ENCODE data around the gene DUSP5. TPM values are rescaled to one million over a fixed set of nuclear protein-coding genes. Genes with fewer than 3 reads are reported as not detected.
A peak's percentile ranks its signal among the peaks of the same experiment; 100 is the strongest.
"Not testable (repeated sequence)": the region's sequence is repeated elsewhere in the genome, so short reads cannot be mapped to it uniquely, and the experiment has no call there.

Gene DUSP5
- total RNA-seq, 6 donors from 2014 or later, result 1.0 to 19.3 (median 10.0) TPM

- Histone ChIP-seq H3K27me3 (no peaks in the 10 kb centered on the region), H3K36me3 (no peaks in the 10 kb centered on the region), H3K9me3 (no peaks in the 10 kb centered on the region), H3K4me3 (no peak overlapping the region), H3K4me1 (peaks cover 3 to 20% (median 18%) of the 10 kb centered on the region in 4 donors), H3K27ac (no peak overlapping the region)
- no peak for ATAC-seq (ENCODE audit: low FRiP score in 2 of 2)
- no peak for DNase-seq
- TF ChIP-seq, protein P1, sequence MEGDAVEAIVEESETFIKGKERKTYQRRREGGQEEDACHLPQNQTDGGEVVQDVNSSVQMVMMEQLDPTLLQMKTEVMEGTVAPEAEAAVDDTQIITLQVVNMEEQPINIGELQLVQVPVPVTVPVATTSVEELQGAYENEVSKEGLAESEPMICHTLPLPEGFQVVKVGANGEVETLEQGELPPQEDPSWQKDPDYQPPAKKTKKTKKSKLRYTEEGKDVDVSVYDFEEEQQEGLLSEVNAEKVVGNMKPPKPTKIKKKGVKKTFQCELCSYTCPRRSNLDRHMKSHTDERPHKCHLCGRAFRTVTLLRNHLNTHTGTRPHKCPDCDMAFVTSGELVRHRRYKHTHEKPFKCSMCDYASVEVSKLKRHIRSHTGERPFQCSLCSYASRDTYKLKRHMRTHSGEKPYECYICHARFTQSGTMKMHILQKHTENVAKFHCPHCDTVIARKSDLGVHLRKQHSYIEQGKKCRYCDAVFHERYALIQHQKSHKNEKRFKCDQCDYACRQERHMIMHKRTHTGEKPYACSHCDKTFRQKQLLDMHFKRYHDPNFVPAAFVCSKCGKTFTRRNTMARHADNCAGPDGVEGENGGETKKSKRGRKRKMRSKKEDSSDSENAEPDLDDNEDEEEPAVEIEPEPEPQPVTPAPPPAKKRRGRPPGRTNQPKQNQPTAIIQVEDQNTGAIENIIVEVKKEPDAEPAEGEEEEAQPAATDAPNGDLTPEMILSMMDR (IDR thresholded peaks at IDR 0.05), result no peak
- TF ChIP-seq POLR2AphosphoS5 (IDR thresholded peaks at IDR 0.05) (no peak), EP300 (IDR thresholded peaks at IDR 0.05) (no peak), POLR2A (IDR thresholded peaks at IDR 0.05) (no peak)
- WGBS, 2 donors, result 72 to 78% methylated on average over 6 to 9 of the region's 9 CpGs
These were observed 30.0 kb downstream of the DUSP5 start for GRCh38 chr10:110527731-110528171.

- DNase-seq, result no peak
- H3K36me3 ChIP-seq, result no peaks in the 10 kb centered on the region
- H3K4me1 ChIP-seq, result peaks cover 3 to 20% (median 18%) of the 10 kb centered on the region in 4 donors
- 90% methylated on average over 5 of the region's 5 CpGs for WGBS, 2 donors
- no peak overlapping the region for H3K27ac ChIP-seq
- no peak for ATAC-seq (ENCODE audit: low FRiP score in 2 of 2)
- no peaks in the 10 kb centered on the region for H3K9me3 ChIP-seq
- TF ChIP-seq EP300 (IDR thresholded peaks at IDR 0.05) (no peak), POLR2AphosphoS5 (IDR thresholded peaks at IDR 0.05) (no peak)
- TF ChIP-seq, protein P1 (IDR thresholded peaks at IDR 0.05), result no peak
- H3K4me3 ChIP-seq, result no peak overlapping the region
- H3K27me3 ChIP-seq, result no peaks in the 10 kb centered on the region
These were observed 30.7 kb downstream of the DUSP5 start for GRCh38 chr10:110528224-110528996.

- H3K4me3 ChIP-seq; H3K27ac ChIP-seq; DNase-seq; H3K9me3 ChIP-seq; H3K27me3 ChIP-seq; H3K36me3 ChIP-seq; ATAC-seq (ENCODE audit: low FRiP score in 2 of 2): not testable (repeated sequence)
- peaks cover 3 to 20% (median 18%) of the 10 kb centered on the region in 4 donors for H3K4me1 ChIP-seq
- 80 to 87% methylated on average over 8 of the region's 8 CpGs for WGBS, 2 donors
These were observed 31.4 kb downstream of the DUSP5 start for GRCh38 chr10:110528997-110529524.

GRCh38 chr10:110529596-110530011, 31.9 kb downstream of the DUSP5 start:
- H3K9me3 ChIP-seq, result no peaks in the 10 kb centered on the region
- no peak for DNase-seq
- 51 to 58% methylated on average over 5 to 6 of the region's 6 CpGs for WGBS, 2 donors
- H3K27ac ChIP-seq, result peak overlapping the region in 1 of 4 donors; percentile 76
- H3K36me3 ChIP-seq, result no peaks in the 10 kb centered on the region
- TF ChIP-seq, protein P1 (IDR thresholded peaks at IDR 0.05), result no peak
- TF ChIP-seq EP300 (IDR thresholded peaks at IDR 0.05) (peak in 1 of 4 donors; percentile 17), POLR2A (IDR thresholded peaks at IDR 0.05) (no peak), POLR2AphosphoS5 (IDR thresholded peaks at IDR 0.05) (no peak)
- ATAC-seq (ENCODE audit: low FRiP score in 2 of 2), result peak in 1 of 2 donors; percentile 4
- peaks cover 3 to 20% (median 18%) of the 10 kb centered on the region in 4 donors for H3K4me1 ChIP-seq
- H3K27me3 ChIP-seq, result no peaks in the 10 kb centered on the region
- H3K4me3 ChIP-seq, result peak overlapping the region in 2 of 4 donors; percentile 13 to 44

GRCh38 chr10:110530131-110530831, 32.6 kb downstream of the DUSP5 start:
- peak overlapping the region in 3 of 4 donors; percentile 13 to 44 (median 37) for H3K4me3 ChIP-seq
- TF ChIP-seq POLR2AphosphoS5 (IDR thresholded peaks at IDR 0.05) (no peak), EP300 (IDR thresholded peaks at IDR 0.05) (no peak), POLR2A (IDR thresholded peaks at IDR 0.05) (no peak)
- TF ChIP-seq, protein P1 (IDR thresholded peaks at IDR 0.05), result no peak
- no peaks in the 10 kb centered on the region for H3K9me3 ChIP-seq
- peaks cover 3 to 20% (median 18%) of the 10 kb centered on the region in 4 donors for H3K4me1 ChIP-seq
- WGBS, 2 donors, result 14 to 24% methylated on average over 24 to 26 of the region's 35 CpGs
- H3K27ac ChIP-seq, result peak overlapping the region in 2 of 4 donors; percentile 51 to 76
- no peaks in the 10 kb centered on the region for H3K27me3 ChIP-seq
- H3K36me3 ChIP-seq, result no peaks in the 10 kb centered on the region
- ATAC-seq (ENCODE audit: low FRiP score in 2 of 2), result peak; percentile 83 to 90
- DNase-seq, result peak; percentile 78 to 90

Measured in upper lobe of left lung (tissue), 6 donors.